HG03439 (cell line): ENCODE measurements around the gene CCDC12.

ENCODE experiments used
- ATAC-seq: cut with Tn5 transposase; IDR thresholded peaks from one replicate; pipeline ENCODE4 v1.9.1; 2021; ENCODE audit warnings: mild to moderate bottlenecking, moderate library complexity; ENCODE audit not compliant: unreplicated experiment

CCDC12 gene

DNA sequence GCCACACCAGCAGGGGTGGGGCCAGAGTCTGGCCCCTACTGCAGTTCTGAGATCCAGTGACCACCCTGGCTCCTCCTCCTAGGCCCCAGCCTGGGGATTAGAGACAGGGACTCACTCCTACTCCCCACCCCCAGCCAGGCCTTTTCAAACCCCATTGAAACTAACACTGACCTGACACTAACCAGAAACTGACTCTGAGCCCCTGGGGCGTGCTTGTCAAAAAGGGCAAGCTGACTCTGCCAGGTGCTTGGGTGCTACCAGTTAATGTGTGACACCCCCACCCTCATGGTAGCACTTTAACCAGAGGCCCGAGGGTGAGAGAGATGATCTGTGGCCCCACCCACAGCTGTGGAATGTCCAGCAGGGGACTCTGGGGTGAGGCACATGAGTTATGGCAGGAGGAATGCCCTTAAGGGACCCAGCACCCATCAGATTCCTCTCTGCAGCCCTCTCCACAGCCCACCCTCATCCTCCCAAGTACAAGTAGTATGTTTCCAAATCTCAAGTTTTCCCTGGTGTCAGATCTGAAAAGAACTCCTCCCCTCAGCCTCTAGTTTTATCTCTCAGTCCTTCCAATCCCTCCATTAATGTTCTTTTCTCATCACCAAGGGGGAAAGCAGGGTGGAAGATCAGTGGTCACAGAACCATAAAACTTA, 97.6 kb downstream of the CCDC12 start:
- no peak for ATAC-seq

DNA sequence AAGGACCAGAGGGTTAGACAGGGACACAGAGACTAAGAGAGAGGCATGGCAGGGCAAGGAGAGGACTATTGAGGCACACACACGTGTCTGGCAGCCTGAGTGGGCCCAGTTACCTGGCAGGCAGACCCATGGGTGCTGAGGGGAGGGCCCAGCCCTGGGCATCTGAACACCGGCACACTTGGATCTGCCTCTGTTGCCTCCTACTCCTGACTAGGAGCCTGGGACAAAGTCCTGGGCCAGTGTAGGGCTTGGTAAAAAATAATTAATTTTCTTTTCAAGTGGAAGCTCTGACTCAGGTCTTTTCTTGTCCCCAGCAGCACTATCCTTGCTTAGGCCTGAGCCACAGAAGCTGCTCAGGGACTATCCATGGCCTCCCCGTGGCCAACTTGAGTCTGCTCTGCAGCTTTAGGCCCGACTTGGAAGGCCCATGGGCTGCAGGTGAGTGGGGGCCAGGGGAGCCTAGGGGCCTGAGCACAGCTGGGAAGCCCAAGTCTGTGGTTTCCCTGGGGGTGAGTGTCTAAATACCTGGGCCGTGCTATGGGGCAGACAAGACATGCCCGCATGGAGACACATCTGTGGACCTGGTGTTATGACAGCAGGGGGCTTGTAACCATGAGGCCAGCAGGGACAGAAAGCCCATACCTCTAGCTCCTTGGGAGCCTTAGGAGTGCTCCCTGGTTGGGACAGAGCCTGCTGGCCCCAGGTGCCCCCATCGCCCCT, 99.0 kb downstream of the CCDC12 start, which contains the start of gene PTH1R:
Gene PTH1R (plus strand): TSS at position 316 of the 720 bp plus-strand sequence. CDS start 5,839 bp downstream, outside the sequence.
- no peak for ATAC-seq

DNA sequence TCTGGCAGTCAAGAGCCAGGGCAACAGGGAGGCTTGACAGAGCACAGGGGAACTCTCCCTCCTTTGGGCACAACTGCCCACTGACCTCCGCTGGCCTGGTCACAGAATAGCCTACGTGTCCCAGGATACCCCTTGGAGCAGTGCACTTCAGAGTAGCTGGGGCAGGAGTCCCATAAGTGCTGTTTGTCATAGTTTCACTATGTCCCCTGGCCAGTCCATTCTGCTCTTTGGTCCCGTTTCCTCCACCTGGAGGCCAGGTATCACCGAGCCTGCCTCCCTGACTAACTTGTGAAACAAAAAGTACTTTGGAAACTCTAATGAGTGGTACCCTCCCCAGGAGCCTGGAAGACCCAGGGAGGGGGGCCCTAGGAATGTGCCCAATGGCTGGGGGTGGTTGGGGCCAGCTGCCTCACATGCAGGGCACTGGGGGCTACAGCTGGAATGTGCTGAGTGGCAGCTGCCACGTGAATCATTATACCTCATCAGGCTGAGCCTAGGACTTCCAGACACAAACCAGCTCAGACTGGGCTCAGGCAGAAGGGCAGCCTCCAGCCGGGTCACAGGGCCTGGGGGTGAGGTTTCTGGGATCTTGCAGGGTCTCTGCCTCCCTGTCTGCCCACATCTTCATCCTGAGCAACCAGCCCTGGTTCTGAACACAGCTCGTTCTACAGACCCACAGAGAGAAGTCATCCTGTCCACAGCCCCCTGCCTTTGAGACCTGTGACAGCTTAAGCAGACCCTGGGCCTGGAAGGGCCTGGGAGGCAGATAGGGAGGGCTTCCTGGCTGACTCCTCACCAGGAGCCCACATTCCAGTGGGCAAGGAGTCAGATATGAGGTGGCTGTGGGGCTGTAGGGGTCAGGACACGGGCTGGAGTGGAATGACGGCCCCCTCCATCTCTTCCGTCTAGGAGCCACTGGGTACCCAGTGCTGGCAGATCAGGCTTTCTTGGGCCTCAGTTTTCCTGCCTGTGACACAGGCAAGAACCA, 99.9 kb downstream of the CCDC12 start:
- ATAC-seq: no peak

DNA sequence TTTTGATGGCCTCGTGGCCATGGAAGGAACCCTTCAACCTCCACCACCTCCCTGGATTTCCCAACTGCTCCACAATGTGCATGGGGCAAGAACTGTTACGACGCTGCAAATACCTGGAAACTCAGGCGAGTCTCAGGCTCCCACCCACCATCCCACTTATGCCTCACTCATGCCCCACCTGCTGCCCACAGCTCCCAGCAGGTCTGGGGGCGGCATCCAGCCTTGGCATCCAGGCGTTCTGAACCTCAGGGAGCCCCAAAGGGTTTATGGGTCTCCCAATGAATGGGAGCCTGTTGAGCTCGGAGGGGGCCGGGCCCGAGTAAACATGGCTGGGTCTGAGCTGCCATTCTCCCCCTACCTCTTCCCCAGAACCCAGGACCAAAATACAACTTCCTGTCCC, 101.0 kb downstream of the CCDC12 start:
- no peak for ATAC-seq

DNA sequence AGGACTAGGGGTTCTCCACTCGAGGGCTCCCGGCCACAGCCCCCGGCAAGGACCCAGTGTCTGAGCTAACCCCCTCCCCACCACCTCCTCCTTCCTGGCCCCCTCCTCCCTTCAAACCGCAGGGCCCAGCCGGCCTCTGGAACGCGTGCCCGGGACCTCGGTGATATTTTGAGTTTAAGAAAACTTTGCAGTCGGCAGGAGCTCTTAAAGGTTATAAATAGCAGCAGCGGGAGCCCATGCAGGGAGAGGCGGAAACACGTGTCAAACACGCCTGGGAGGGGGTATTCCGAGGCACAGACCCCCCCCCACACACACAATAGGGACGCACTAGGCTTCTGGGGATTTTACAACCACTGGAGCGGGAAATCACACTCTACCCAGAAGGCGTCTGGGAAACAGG, 102.1 kb downstream of the CCDC12 start:
- no peak for ATAC-seq

DNA sequence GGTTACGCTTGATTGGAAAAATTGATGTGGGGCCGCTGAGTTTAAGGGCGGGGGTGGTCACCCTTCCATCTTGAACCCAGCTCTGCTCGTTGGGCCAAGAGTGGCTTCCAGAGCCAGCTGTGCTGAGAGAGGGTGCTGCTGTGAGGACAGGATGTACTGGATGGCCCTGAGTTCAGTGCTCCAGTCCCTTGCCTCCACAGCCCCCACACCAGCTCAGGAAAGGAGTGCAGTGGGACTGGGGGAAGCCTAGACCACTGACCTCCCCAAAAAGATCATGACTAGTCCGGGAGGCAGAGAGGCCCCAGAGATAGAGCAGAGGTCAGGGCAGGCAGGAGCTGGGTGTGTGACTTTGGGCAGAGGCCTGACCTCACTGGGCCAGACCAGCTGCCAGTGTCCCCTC, 103.0 kb downstream of the CCDC12 start:
- no peak for ATAC-seq
